Adrenal gland (tissue), 5 donors: ENCODE results near the gene PAGE2B.

ENCODE experiments used
- POLR2A ChIP-seq, 2 donors: fragments of 450-650 bp; IDR thresholded peaks; one replicate each; pipeline ENCODE4 v1.6.1; 2017; ENCODE audit warnings: antibody characterized with exemption in 2 of 2, mild to moderate bottlenecking in 2 of 2, moderate library complexity in 1 of 2
- TF ChIP-seq, protein P1 (sequence below), 6 experiments: fragments of 450-650 bp in 4 of 6; fragments of 200-600 bp in 2 of 6; sonication (generic) in 1 of 6; IDR thresholded peaks; 1 replicate in 5 of 6; 2 replicates in 1 of 6; pipeline versions ENCODE4 v1.5.1 to v1.8.0; 2016 to 2021; ENCODE audit warnings: antibody characterized with exemption in 6 of 6, mild to moderate bottlenecking in 2 of 6, moderate library complexity in 1 of 6
- donor health status: DM: no; HTN: no; CAD: no.

DNA sequence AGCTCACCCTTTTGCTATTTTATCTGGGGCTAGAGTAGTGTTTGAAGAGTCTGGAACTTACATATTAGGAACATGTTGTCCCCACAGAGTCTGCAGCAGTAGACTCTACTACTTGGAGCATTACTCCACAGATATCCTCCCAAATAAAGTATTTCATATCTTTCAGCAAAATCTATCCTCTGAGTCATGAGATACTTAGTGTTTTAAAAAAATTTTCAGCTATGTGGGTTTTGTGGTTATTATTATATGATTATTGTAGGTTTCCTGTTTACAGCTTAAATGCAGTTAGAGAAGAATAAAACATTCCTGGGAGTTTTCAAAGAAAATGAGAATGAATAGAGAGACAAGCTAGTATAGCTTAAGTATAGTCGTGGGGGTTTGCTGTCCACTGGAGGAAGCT is 44.9 kb downstream of the PAGE2B start:
- TF ChIP-seq, protein P1, sequence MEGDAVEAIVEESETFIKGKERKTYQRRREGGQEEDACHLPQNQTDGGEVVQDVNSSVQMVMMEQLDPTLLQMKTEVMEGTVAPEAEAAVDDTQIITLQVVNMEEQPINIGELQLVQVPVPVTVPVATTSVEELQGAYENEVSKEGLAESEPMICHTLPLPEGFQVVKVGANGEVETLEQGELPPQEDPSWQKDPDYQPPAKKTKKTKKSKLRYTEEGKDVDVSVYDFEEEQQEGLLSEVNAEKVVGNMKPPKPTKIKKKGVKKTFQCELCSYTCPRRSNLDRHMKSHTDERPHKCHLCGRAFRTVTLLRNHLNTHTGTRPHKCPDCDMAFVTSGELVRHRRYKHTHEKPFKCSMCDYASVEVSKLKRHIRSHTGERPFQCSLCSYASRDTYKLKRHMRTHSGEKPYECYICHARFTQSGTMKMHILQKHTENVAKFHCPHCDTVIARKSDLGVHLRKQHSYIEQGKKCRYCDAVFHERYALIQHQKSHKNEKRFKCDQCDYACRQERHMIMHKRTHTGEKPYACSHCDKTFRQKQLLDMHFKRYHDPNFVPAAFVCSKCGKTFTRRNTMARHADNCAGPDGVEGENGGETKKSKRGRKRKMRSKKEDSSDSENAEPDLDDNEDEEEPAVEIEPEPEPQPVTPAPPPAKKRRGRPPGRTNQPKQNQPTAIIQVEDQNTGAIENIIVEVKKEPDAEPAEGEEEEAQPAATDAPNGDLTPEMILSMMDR (IDR thresholded peaks at IDR 0.05) = no peak
- no peak for TF ChIP-seq POLR2A (IDR thresholded peaks at IDR 0.05)
